Ascending aorta (tissue), 2 donors: ENCODE data around the gene MYOZ1. TPM values are rescaled to one million over a fixed set of nuclear protein-coding genes. Genes with fewer than 3 reads are reported as not detected.
A peak's percentile ranks its signal among the peaks of the same experiment; 100 is the strongest.

ENCODE experiments used
- DNase-seq, 2 donors: peaks; one replicate each; pipeline ENCODE4 v3.0.0-alpha.2; 2019; ENCODE audit warnings: low spot score in 2 of 2
- H3K27ac ChIP-seq, 2 donors: fragments of 200-600 bp; sonication (generic); one replicate each; pipeline ENCODE4 v1.5.1; 2016 to 2017; ENCODE audit warnings: mild to moderate bottlenecking in 1 of 2
- H3K27me3 ChIP-seq: fragments of 200-600 bp; sonication (generic); one replicate; pipeline ENCODE4 v1.5.1; 2017
- H3K36me3 ChIP-seq, 2 donors: fragments of 200-600 bp; sonication (generic); one replicate each; pipeline ENCODE4 v1.5.1; 2016
- H3K4me1 ChIP-seq, 2 donors: fragments of 200-600 bp; sonication (generic); one replicate each; pipeline ENCODE4 v1.5.1; 2016 to 2017; ENCODE audit warnings: mild to moderate bottlenecking in 1 of 2
- H3K4me3 ChIP-seq, 2 donors: fragments of 200-600 bp; sonication (generic); one replicate each; pipeline ENCODE4 v1.5.1; 2016 to 2017; ENCODE audit warnings: mild to moderate bottlenecking in 1 of 2
- H3K9me3 ChIP-seq, 2 donors: fragments of 200-600 bp; sonication (generic); one replicate each; pipeline ENCODE4 v1.5.1; 2016
- intact Hi-C: fragments of 100-400 bp; cut with DNase I; formaldehyde crosslinking; loops from one replicate; pipeline ENCODE4 v1.15.1; 2023
- total RNA-seq: library from RNA; depleted of rRNA; stranded (reverse); fragments of >200 nt; gene quantifications from one replicate; pipeline ENCODE4 v1.1.0, GENCODE V29; 2016
- TF ChIP-seq, protein P1 (sequence below), 3 experiments: fragments of 200-600 bp in 2 of 3; fragments of 450-650 bp in 1 of 3; sonication (generic) in 2 of 3; IDR thresholded peaks; one replicate each; pipeline ENCODE4 v1.5.1; 2016 to 2019; ENCODE audit warnings: antibody characterized with exemption in 3 of 3, mild to moderate bottlenecking in 1 of 3, moderate library complexity in 1 of 3

The MYOZ1 gene
- total RNA-seq, 1 donor from 2014 or later: 8.5 TPM

DNA sequence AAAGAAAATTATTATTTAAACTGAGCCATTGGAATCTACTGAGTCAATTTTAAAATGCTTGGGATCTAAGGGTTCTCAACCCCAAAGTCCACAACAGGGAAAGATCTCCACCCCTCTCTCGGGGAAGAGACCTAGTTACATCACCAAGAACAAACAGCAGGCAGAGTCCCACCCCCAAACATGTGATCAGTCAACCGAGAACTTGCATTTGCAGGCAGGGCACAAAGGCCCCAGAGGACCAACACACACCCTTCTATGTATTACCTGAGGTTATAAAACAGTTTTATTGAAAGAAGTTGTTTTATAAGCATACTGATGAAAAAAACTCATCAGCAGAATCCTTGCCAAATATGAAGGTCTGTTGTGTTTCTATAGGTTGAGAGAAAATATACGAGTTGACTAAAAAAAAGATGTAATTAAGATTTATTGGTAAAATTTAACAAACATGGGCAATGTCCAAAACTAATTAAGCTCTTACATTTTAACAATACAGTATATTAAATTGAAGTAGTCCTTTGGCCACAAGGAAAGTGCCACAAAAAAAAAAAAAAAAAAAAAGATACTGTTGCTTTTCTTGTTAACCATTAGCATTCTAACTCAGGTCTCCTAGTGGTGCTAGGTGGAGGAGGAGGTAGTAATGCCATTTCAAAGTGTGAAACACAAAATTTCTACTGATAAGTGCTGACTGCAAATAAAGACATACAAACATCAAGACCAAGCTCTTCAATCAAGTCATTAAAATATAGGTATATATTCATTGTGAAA is 49.2 kb downstream of the MYOZ1 start:
- intact Hi-C loops: no loop called here
- Histone ChIP-seq H3K36me3 (no peaks in the 10 kb centered on the region), H3K27ac (peak overlapping the region; percentile 21 to 41), H3K9me3 (no peaks in the 10 kb centered on the region), H3K4me3 (peak overlapping the region in 1 of 2 donors; percentile 3), H3K4me1 (peaks cover 2 to 8% of the 10 kb centered on the region in 2 donors), H3K27me3 (no peaks in the 10 kb centered on the region)
- TF ChIP-seq, protein P1, sequence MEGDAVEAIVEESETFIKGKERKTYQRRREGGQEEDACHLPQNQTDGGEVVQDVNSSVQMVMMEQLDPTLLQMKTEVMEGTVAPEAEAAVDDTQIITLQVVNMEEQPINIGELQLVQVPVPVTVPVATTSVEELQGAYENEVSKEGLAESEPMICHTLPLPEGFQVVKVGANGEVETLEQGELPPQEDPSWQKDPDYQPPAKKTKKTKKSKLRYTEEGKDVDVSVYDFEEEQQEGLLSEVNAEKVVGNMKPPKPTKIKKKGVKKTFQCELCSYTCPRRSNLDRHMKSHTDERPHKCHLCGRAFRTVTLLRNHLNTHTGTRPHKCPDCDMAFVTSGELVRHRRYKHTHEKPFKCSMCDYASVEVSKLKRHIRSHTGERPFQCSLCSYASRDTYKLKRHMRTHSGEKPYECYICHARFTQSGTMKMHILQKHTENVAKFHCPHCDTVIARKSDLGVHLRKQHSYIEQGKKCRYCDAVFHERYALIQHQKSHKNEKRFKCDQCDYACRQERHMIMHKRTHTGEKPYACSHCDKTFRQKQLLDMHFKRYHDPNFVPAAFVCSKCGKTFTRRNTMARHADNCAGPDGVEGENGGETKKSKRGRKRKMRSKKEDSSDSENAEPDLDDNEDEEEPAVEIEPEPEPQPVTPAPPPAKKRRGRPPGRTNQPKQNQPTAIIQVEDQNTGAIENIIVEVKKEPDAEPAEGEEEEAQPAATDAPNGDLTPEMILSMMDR (IDR thresholded peaks at IDR 0.05): no peak
- DNase-seq: peak; percentile 14 to 69

DNA sequence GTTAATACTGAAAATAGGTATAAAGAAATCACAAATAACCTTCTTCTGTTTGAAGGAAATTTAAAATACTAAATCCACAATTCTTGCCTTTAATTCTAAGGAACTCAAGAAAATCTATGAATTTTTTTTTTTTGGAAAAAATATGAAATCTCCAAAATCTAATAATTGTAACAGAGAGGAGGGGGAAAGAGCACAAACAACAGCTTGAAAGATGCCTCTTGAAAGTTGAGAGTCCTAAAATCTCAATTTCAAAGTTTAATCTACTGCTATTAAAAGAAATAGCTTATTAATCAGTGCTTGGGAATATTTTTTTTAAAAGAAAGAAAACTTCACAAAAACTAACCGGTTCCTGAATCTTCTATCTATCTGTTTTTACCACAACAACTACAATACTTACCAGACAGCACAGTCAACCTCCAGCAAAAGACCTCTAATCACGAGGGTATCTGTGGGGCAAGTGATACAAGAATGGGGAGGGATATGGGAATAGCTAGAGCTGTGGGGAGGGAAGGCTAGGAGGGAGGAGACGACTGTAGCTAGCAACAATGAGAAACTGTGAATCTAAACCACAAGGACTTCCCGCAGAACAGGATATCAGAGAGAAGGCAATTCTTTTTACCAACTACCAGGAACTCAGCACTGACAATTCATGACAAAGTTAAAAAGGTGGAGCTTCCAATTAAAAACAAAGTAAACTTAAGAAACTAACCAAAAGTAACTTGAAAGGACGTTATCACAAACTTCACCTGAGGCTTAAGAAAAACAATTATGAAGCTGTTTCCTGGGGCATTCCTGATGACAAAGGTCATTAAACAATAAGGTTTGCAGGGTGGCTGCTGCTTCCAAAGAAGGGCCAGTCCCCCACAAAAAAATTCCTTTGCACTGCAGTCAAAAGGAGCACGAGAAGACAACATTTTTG is 50.1 kb downstream of the MYOZ1 start, which contains the start of gene USP54:
Gene USP54 (minus strand): TSS at position 462 of the 919 bp plus-strand sequence. CDS start 15,684 bp downstream, outside the sequence.
- TF ChIP-seq, protein P1 (IDR thresholded peaks at IDR 0.05): no peak
- Histone ChIP-seq H3K36me3 (no peaks in the 10 kb centered on the region), H3K9me3 (no peaks in the 10 kb centered on the region), H3K27me3 (no peaks in the 10 kb centered on the region), H3K4me1 (peaks cover 2 to 13% of the 10 kb centered on the region in 2 donors), H3K27ac (peak within 1 kb of the TSS; percentile 21 to 41), H3K4me3 (peak within 1 kb of the TSS in 1 of 2 donors; percentile 3)
- intact Hi-C loops: no loop called here
- DNase-seq: no peak

DNA sequence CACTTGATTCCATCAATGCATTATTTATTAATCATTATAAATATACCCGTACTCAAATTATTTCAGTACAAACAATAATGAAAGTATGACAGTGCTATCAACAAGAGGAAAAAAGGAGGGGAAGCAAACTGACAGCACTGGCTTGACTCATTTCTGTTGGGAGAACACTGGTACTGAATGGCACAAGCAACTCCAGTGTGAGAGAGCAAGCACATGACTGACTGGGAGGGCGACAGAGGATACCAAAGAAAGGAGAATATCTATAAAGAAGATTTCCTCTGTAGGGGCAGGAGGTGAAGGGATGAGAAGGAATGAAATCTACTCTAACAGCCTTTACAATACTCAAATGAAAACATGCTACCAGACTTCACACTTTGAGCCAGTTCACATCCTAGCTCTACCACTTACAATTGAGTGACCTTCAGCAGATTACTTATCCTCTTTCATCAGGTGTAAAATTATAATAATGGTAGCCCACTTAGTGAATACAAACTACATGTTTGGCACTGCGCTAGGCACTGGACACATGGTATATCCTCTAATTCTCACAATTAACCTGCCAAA is 51.6 kb downstream of the MYOZ1 start:
- DNase-seq: no peak
- H3K27me3 ChIP-seq: no peaks in the 10 kb centered on the region
- H3K27ac ChIP-seq: no peak overlapping the region
- intact Hi-C loops: no loop called here
- H3K36me3 ChIP-seq: no peaks in the 10 kb centered on the region
- H3K4me1 ChIP-seq: peaks cover 2 to 20% of the 10 kb centered on the region in 2 donors
- no peaks in the 10 kb centered on the region for H3K9me3 ChIP-seq
- H3K4me3 ChIP-seq: no peak overlapping the region
- TF ChIP-seq, protein P1 (IDR thresholded peaks at IDR 0.05): no peak

DNA sequence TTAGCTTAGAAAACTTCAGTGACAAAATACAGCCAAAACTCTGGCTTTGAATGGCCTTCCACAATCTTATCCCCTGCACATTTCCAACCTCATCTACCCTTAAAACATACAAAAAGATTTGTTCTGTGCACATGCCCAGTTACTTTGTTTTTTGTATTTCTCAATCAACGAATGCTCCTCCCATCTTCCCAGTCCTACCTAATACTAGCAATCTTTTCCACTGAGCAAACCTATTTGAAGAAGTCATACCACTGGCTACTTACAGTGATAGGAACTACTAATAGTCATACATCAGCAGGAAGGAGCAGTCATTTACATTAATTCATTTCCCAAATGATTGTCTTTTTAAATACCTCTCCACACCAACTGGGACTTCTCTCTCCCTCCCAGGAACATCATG is 52.6 kb downstream of the MYOZ1 start:
- TF ChIP-seq, protein P1 (IDR thresholded peaks at IDR 0.05): no peak
- peaks cover 2 to 20% of the 10 kb centered on the region in 2 donors for H3K4me1 ChIP-seq
- no peaks in the 10 kb centered on the region for H3K36me3 ChIP-seq
- intact Hi-C loops: no loop called here
- H3K9me3 ChIP-seq: no peaks in the 10 kb centered on the region
- H3K27ac ChIP-seq: no peak overlapping the region
- H3K4me3 ChIP-seq: no peak overlapping the region
- H3K27me3 ChIP-seq: no peaks in the 10 kb centered on the region
- no peak for DNase-seq

DNA sequence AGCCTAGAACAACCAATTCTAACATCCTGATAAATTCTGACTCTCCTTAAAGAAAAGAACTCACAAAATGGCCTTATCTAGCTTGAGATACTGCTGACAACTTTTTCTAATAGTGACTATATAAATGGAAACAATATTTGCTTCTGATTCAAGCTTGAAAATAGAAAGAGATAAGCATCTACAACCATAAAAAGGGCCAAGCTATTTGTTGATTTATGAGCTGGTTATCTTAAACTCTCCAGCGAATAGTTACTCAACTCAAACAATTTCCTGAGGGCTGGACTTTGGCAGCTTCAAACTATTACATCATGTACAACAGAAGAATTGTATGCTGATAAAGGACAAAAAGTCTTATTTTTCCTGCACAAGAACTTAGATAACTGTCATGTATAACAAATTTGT is 54.7 kb downstream of the MYOZ1 start:
- intact Hi-C loops: no loop called here
- H3K27ac ChIP-seq: peak overlapping the region; percentile 68 to 81
- TF ChIP-seq, protein P1 (IDR thresholded peaks at IDR 0.05): no peak
- peaks cover 0 to 16% of the 10 kb centered on the region in 2 donors for H3K4me1 ChIP-seq
- H3K9me3 ChIP-seq: no peaks in the 10 kb centered on the region
- no peaks in the 10 kb centered on the region for H3K27me3 ChIP-seq
- peak overlapping the region in 1 of 2 donors; percentile 12 for H3K4me3 ChIP-seq
- DNase-seq: peak in 1 of 2 donors; percentile 73
- no peaks in the 10 kb centered on the region for H3K36me3 ChIP-seq
